K562 (cell line): Measurements from ENCODE around the gene NOTCH3. TPM values are rescaled to one million over a fixed set of nuclear protein-coding genes. Genes with fewer than 3 reads are reported as not detected.

Experiments used
- ETS1 ChIP-seq: conservative IDR thresholded peaks from 2 replicates; pipeline ENCODE4 v1.6.1; 2011; ENCODE audit warnings: low read depth, mild to moderate bottlenecking, low read length; ENCODE audit not compliant: control insufficient read depth
- HDGF ChIP-seq: fragments of 450-650 bp; IDR thresholded peaks from 2 replicates; pipeline ENCODE4 v1.6.1; 2016
- HSF4 ChIP-seq: fragments of 250-450 bp; sonication (Bioruptor Pico); IDR thresholded peaks from 2 replicates; pipeline ENCODE4 v2.1.2; 2022; ENCODE audit warnings: mild to moderate bottlenecking, moderate library complexity, borderline replicate concordance
- NFE2 ChIP-seq: IDR thresholded peaks from 2 replicates; pipeline ENCODE4 v1.6.1; 2014; ENCODE audit warnings: antibody characterized with exemption, low read depth
- SP1 ChIP-seq: sonication (generic); formaldehyde crosslinking; IDR thresholded peaks from 2 replicates; pipeline ENCODE4 v1.8.1; 2022; ENCODE audit warnings: mild to moderate bottlenecking, missing genetic modification reagents
- ZNF76 ChIP-seq: fragments of 250-450 bp; sonication (Bioruptor Pico); IDR thresholded peaks from 2 replicates; pipeline ENCODE4 v1.4.0; 2020; ENCODE audit warnings: mild to moderate bottlenecking, moderate library complexity, borderline replicate concordance
- polyA plus RNA-seq, 8 experiments: library from polyadenylated mRNA; depleted of rRNA in 4 of 8; stranded (reverse) in 5 of 8; unstranded in 3 of 8; fragments of >200 nt; fragmentation: Nextera tagmentation in 2 of 8; fragmentation: Illumina TruSeq in 1 of 8; extraction: Ambion mirVana in 2 of 8; extraction: Trizol in 1 of 8; gene quantifications; 2 replicates each; pipeline versions ENCODE4 v1.2.1 to v1.2.3, GENCODE V29; 2011 to 2014; ENCODE audit warnings: inconsistent platforms in 1 of 8, missing spikeins in 1 of 8
- total RNA-seq, 7 experiments: library from RNA; depleted of rRNA in 6 of 7; stranded (reverse); fragments of >200 nt in 6 of 7; fragmentation: Illumina TruSeq in 2 of 7; extraction: Trizol in 2 of 7; gene quantifications; 2 replicates each; pipeline versions ENCODE4 v1.2.1 to v1.2.3, GENCODE V29; 2011 to 2021; ENCODE audit warnings: low replicate concordance in 1 of 7
- TF ChIP-seq, protein P1 (sequence below): fragments of 450-650 bp; IDR thresholded peaks from 2 replicates; pipeline ENCODE4 v1.7.0; 2016; ENCODE audit warnings: borderline replicate concordance

Gene NOTCH3
- total and polyA plus RNA-seq, 9 of the 15 experiments (the other 6 are each of a cell fraction or from before 2014, with no cell fraction given), result under 0.01 to 1.2 (median 0.16) TPM

GRCh38 chr19:15178629-15179308 lies 22.0 kb downstream of the NOTCH3 start (continued):
- TF ChIP-seq SP1 (no peak), HSF4 (CRISPR knock-in tag) (no peak), NFE2 (no peak), ZNF76 (CRISPR knock-in tag) (no peak), HDGF (no peak), ETS1 (no peak)
- TF ChIP-seq, protein P1, sequence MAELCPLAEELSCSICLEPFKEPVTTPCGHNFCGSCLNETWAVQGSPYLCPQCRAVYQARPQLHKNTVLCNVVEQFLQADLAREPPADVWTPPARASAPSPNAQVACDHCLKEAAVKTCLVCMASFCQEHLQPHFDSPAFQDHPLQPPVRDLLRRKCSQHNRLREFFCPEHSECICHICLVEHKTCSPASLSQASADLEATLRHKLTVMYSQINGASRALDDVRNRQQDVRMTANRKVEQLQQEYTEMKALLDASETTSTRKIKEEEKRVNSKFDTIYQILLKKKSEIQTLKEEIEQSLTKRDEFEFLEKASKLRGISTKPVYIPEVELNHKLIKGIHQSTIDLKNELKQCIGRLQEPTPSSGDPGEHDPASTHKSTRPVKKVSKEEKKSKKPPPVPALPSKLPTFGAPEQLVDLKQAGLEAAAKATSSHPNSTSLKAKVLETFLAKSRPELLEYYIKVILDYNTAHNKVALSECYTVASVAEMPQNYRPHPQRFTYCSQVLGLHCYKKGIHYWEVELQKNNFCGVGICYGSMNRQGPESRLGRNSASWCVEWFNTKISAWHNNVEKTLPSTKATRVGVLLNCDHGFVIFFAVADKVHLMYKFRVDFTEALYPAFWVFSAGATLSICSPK, result no peak
- TF ChIP-seq, all 486 proteins: peak for 0
